Dermis microvascular lymphatic vessel endothelial cell (primary cell): ENCODE results near the gene R3HDM2. TPM values are rescaled to one million over a fixed set of nuclear protein-coding genes. Genes with fewer than 3 reads are reported as not detected.

Experiments
- DNase-seq, 2 donors: peaks; one replicate each; pipeline versions ENCODE4 v3.0.0 to v3.0.0-alpha.2; 2010; ENCODE audit warnings: low read depth in 2 of 2
- total RNA-seq: library from RNA; depleted of rRNA; stranded (reverse); fragments of >200 nt; gene quantifications from 2 replicates; pipeline ENCODE4 v1.2.1, GENCODE V29; 2014

Gene R3HDM2
- total RNA-seq, 1 donor from 2014 or later = 3.1 TPM

DNA sequence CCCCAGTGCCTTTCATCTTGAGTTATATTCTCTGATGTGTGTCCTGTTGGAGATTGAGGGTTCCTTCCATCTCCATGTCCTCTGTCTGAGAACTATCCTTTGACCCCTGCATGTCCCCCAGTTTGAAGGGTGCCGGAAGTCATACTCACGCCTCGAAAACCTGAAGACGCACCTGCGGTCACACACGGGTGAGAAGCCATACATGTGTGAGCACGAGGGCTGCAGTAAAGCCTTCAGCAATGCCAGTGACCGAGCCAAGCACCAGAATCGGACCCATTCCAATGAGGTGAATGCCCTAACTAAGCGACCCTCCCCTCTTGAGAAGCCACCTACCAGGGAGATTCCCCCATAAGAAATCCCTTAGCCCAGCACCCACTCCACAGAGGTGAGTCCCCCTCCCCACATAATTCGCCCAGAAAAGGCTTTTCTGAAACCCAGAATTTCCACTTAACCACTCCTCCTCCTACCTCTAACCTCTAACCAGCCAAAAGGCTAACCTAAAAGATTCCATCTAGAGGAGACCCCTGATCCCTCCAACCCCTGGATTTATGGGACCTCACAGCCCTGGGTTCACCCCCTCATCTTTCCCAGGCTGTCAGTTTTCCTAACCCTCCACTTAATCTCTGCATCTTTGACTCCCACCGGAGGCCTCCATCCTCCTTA, 36.5 kb upstream of the R3HDM2 start:
- DNase-seq = no peak

DNA sequence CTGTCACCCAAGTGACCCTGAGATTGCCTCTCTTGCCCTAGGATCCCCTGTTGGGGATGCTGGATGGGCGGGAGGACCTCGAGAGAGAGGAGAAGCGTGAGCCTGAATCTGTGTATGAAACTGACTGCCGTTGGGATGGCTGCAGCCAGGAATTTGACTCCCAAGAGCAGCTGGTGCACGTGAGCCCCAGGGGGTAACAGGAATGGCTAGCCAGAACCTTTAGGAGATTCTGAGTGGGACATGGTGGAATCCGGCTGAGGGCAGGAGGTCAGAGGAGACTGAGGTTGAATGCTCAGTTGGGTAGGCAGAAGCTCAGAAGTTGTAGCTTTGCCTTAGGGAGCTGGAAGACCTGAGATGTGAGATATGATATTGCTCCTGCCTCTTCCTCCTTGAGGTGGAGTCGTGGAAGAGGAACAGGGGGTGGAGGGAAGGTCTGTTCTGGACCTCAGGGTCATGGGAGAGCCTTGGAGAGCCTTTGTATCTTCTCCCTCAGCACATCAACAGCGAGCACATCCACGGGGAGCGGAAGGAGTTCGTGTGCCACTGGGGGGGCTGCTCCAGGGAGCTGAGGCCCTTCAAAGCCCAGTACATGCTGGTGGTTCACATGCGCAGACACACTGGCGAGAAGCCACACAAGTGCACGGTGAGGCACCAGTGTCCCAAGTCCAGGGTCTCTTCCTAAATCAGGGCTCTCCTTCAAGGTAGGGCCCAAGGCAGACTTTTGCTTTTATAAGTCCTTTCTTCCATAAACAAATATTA, 35.1 kb upstream of the R3HDM2 start:
- DNase-seq = no peak

DNA sequence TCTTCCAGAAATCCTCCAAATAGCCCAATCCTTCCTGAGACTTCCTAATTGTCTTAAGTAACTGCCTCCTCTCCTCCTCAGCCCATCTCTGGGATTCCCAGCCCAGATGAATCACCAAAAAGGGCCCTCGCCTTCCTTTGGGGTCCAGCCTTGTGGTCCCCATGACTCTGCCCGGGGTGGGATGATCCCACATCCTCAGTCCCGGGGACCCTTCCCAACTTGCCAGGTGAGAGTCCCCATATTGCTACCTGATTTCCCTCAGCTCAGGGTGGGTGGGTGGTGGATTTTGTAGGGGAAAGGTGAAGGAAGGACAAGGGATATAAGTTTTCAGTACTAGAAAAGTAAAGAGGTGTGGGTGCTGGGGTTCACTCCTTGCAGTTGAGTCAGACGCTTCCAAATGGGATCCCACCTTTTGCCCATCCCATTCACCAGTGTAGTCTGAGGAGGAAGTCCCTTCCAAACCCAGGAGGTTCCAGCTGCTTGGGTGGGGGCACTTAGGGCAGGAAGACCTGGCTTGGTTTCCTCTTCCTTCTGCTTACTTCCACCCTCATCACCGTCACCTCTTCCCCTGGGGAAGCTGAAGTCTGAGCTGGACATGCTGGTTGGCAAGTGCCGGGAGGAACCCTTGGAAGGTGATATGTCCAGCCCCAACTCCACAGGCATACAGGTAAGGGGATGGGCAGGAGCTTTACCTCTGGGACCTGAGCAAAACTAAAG, 34.3 kb upstream of the R3HDM2 start:
- no peak for DNase-seq

DNA sequence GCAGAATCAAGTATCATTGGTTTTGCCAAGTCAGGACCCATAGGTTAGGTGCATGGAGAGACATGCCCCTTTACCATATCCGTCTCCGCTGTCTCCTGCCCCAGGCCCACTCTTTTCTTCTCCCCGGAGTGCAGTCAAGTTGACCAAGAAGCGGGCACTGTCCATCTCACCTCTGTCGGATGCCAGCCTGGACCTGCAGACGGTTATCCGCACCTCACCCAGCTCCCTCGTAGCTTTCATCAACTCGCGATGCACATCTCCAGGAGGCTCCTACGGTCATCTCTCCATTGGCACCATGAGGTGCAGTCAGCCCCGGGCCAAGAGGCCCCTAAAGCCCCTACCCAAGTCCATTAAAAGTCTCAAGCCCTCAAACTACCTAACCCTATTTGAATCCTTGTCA, 33.7 kb upstream of the R3HDM2 start:
- no peak for DNase-seq

DNA sequence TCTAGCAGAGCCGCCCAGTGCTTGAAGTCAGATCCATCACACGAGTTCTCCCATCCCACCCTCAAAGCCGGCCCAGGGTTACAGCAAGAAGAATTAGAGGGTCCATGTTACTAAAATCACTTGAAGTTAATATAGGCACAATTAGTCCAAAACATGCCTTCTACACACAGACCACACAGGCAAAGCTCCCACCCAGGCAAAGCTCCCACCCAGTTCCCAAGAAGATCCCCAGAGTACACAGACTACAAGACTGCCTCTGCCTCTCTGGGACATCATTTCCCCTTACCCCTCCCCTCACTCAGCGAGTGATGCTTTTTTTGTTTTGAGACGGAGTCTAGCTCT, 32.0 kb upstream of the R3HDM2 start:
- DNase-seq = no peak

DNA sequence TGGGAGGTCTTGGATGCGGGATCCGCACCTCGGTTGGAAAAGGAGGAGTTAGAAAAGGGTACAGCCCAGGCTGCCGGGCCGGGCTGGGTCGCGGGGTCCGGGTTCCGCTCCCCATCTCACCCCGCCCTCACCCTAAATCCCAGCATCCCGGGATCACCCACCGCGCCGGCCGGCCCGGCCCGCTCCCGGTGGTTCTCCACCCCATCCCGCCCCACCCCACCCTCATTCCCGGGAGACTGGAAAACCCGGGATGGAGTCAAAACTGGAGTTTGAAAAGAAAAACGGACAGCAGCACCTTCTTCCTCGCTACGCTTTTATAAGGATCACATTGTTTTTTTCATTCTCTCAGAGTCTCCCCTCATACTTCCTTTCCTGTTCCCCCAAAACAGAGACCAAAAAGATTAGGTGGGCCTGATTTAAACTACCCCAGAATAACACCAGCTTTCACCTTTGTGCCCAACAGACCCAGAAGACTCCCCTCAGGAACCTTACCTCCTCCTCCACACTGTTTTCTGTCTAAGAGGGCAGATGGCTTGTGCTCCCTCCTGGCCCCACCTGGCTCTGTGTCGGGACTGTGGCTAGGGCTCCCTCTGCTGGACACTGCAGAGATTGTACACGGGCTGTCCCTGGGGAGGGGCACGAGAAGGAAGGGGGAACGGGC, 31.5 kb upstream of the R3HDM2 start:
- DNase-seq = peak; percentile 57 to 84

DNA sequence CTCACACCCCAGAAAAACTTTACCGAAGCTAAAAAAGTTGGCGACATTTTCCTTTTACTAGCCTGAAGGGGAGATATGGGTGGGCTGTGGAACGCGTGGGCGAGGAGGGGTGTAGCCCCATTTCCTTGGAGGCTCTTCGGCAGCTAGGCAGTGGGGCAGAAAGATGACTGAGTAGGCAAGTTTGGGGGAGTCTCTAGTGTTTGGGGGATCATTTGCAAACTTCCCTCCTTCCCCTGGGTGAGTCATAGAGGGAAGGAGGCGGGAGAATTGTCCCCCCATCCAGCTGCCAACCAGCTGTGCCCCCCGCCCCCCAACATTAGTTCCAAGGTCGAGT, 31.0 kb upstream of the R3HDM2 start:
- no peak for DNase-seq

DNA sequence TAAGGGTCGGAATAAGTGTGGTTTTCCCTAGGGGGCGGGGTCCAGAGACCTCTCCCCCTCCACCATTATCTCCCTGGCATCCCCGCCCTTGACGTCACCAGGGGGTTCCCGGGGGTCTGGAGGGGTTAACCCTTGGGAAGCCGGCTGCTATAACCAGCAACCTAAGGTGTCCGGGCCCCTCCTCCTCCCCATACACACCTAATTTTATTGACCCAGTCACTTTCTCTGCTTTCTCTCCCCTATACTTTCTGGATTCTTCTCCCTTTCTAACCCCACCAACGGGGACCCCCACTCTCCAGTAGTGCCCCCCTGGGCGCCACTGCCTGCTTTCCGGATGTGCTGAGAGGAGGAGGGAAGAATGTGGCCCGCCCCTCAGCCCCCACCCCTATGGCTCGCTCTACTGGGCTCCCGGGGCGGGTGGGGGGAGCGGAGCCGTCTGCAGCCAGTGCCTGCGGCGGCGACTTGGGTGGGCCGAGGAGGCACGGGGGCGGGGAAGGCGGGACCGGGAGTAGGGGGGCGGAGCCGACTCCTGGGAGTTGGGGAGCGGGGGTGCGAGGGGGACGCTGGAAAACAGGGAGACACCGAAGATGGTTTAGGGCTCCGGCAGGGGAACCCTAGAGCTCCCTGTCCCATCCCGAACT, 30.6 kb upstream of the R3HDM2 start:
- DNase-seq = peak in 1 of 2 donors; percentile 44

DNA sequence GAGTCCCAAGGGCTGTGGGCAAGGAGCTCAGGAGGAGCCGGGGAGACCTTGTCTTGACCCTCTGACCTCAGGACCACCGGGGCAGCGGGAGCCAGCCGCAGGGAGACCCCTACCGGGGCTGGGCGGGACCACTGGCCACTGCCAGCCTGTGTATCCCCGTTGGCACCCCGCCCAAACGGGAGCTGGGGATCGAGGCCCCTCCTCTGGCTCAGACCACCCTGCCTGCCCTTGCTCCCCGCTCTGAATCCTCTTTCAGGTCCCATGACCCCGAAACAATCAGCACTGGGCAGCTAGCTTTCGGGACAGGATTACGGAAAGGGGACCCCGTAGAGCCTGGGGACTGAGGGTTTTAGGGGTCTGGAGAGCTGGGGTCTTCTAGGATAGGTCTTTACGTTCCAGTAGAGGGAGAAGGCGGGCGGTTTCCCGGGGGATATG, 30.0 kb upstream of the R3HDM2 start:
- no peak for DNase-seq

DNA sequence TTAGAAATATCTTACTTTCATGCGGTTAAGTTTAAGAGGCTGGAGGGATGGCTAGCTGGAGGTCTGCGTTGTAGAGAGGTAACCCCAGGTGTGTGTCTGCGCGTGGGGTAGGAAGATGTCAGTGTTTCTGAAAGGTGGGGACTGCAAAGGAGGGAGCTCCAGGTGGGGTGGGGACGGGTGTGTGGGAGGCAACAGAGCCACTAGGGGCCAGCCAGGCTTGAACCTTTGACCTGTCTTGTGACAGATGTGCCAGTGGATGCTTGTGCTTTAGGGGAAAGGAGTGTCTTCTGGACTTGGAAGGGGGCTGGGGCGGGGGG, 29.6 kb upstream of the R3HDM2 start:
- no peak for DNase-seq

DNA sequence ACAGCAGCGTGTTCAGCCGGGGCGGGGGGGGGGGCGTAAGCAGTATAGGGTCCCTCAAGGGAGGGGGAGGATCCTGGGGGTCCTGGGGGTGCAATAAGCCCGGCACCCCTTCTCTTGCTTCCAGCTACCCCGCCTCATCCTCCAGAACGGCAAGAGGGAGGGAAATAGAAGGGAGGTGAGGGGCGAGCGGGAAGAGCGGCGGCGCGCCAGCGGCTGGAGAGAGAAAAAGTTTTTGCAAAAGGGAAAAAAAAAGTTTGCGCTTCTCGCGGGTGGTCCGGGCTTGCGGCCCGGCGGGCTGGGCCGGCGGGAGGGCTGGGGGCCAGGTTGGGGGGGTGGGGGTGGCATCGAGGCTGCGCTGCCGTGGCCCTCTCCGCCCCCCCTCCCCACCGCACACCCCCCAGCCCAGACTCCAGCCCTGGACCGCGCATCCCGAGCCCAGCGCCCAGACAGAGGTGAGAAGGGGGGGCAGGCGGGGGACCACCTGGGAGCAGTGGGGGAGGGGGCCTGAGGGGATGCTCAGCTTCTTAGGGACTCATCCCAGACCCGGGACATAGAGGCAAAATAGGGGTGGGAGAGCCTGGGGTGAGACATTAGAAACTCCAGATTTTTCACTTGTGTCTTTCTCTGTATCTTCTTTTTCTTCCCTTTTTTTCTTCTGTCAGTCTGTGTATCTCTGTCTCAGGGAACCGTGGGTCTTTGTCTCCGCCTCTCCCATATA, 29.1 kb upstream of the R3HDM2 start, which contains the start of gene GLI1:
Gene GLI1, plus strand, starts transcription at position 36 of the 718 bp plus-strand sequence. CDS start 3,907 bp downstream, outside the sequence.
- no peak for DNase-seq

DNA sequence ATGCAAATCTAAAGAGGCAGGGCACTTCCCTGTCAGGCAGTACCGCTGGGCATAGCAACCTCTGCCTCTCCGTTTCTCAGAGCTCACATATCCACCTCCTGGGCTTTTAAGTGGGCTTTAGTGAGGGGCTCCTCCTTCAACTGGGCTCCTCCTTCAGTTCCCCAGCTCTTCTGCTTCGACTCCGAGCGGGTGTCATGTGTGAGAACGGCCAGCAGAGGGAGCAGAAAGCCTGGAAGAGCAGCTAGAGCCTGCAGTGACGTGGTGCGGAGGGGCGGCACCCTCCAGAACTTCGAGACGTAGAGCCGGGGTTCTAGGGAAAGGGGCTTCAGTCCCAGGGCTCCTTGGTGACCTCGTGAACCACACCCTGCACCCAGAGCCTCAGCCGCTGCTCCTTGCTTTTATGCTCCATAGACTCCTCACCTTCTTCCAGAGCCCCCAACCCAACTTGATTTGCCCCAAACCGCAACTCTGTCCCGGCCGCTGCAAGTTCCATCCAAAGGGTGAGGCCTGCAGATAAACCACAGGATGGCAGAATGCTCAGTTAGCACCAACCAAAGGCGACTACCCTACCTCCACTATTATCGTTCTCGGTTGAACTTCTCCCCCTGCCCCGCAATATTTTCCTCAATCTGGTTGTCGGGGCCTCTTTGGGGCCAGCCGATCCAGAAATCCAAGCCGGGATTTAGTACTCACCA, 28.4 kb upstream of the R3HDM2 start:
- DNase-seq = peak; percentile 82 to 95

DNA sequence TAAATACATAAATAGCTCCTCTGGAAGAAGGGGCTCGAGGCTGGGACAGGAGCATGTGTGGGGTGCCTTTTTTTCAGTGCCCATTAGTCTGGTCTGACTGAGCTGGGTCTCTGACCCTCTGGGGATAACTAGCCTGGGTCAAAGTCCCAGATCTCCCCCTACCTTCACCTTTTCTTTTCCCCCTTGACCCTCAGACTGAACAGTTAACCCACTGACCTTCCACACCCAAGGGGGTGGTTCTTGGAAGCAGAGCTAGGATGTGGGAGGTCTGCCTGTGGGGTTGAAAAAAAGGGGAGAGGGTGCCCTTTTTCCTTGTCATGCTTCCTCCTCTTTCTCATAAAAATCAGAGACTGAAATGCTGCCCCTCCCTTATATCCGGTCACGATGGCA, 27.8 kb upstream of the R3HDM2 start:
- no peak for DNase-seq

DNA sequence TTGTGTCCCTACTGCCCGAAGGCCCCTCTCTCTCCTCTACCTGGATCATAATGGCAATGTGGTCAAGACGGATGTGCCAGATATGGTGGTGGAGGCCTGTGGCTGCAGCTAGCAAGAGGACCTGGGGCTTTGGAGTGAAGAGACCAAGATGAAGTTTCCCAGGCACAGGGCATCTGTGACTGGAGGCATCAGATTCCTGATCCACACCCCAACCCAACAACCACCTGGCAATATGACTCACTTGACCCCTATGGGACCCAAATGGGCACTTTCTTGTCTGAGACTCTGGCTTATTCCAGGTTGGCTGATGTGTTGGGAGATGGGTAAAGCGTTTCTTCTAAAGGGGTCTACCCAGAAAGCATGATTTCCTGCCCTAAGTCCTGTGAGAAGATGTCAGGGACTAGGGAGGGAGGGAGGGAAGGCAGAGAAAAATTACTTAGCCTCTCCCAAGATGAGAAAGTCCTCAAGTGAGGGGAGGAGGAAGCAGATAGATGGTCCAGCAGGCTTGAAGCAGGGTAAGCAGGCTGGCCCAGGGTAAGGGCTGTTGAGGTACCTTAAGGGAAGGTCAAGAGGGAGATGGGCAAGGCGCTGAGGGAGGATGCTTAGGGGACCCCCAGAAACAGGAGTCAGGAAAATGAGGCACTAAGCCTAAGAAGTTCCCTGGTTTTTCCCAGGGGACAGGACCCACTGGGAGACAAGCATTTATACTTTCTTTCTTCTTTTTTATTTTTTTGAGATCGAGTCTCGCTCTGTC, 26.1 kb upstream of the R3HDM2 start:
- DNase-seq = no peak

DNA sequence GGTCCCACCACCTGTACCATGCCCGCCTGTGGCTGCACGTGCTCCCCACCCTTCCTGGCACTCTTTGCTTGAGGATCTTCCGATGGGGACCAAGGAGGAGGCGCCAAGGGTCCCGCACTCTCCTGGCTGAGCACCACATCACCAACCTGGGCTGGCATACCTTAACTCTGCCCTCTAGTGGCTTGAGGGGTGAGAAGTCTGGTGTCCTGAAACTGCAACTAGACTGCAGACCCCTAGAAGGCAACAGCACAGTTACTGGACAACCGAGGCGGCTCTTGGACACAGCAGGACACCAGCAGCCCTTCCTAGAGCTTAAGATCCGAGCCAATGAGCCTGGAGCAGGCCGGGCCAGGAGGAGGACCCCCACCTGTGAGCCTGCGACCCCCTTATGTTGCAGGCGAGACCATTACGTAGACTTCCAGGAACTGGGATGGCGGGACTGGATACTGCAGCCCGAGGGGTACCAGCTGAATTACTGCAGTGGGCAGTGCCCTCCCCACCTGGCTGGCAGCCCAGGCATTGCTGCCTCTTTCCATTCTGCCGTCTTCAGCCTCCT, 25.4 kb upstream of the R3HDM2 start:
- DNase-seq = peak; percentile 16 to 52

DNA sequence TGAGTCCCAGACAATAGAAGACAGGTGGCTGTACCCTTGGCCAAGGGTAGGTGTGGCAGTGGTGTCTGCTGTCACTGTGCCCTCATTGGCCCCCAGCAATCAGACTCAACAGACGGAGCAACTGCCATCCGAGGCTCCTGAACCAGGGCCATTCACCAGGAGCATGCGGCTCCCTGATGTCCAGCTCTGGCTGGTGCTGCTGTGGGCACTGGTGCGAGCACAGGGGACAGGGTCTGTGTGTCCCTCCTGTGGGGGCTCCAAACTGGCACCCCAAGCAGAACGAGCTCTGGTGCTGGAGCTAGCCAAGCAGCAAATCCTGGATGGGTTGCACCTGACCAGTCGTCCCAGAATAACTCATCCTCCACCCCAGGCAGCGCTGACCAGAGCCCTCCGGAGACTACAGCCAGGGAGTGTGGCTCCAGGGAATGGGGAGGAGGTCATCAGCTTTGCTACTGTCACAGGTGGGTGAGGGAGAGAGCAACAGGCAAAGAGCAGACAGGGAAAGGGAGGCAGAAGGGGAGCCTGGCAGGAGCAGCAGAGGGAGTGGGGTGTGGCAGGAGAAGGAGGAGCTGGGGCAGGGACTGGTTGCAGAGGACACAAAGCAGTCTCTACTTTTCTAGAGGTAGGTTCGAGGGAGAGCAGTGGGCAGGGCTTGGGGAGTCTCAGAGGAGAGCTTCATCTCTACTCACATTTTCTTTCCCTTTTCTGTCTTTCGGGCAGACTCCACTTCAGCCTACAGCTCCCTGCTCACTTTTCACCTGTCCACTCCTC, 24.7 kb upstream of the R3HDM2 start:
- DNase-seq = no peak

DNA sequence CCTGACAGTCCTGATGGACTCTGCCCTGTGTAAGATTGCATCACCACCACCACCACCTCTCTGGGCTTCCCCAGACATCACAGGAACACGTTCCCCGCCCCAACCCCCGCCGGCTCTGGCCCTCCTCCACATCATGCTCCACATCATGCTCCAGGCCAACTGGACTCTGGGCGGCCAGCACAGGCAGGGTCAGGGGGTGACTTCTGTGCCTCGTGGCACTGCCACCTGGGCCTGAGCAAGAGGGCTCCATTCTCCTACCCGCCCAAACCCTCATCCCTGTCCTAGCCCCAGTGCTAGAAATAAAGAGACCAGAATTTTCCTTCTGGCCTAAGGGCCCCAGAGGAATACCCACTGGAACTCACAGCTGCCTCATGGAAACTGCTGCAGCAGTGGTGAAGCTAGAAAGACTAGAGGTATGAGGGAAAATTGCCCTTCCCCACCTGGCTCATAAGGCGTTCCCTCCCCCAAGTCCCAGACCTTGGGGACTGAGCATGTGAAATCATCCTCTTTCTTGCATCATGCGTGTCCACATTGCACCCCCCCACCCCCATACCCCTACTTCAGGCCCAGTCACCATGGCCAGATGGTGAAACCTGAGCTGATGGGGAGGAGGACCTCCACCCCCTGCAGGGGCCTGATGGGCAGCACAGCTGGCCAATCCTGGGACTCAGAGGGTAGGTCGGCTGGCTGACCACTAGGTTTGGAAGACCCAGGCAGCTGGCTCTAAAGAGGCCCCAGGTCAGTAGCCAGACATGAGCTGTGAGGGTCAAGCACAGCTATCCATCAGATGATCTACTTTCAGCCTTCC, 23.9 kb upstream of the R3HDM2 start, which contains the start of gene INHBE:
Gene INHBE, plus strand, starts transcription at position 742 of the 808 bp plus-strand sequence. CDS start 230 bp downstream, outside the sequence.
- no peak for DNase-seq

DNA sequence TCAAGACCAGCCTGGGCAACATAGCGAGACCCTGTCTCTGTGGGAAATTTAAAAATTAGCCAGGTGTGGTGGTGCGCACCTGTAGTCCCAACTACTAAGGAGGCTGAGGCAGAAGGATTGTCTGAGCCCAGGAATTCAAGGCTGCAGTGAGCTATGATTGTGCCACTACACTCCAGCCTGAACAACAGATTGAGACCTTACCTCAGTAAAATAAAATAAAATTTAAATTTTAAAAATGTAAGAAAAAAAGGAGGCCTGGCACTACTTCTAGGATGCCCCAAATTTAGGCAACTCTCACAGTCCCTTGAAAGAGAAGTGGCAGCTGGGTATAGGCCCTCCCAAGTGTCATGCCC, 23.3 kb upstream of the R3HDM2 start:
- DNase-seq = no peak
